Measurements from ENCODE around the gene ERG28.

ERG28 gene

GRCh38 chr14:75648066-75648838, 12.4 kb downstream of the ERG28 start (continued):
- TF ChIP-seq SP3 (tag by site-specific recombination; IDR thresholded peaks at IDR 0.05) (no peak), WT1 (tag by site-specific recombination; IDR thresholded peaks at IDR 0.05) (no peak), ZSCAN16 (tag by site-specific recombination; IDR thresholded peaks at IDR 0.05) (no peak), TCF7L2 (IDR thresholded peaks at IDR 0.05; ENCODE audit: borderline replicate concordance, low read depth, low read length) (no peak), TSHZ1 (tag by site-specific recombination; IDR thresholded peaks at IDR 0.05; ENCODE audit: borderline replicate concordance) (peak; percentile 42; the same call in 1 of the 2 replicates), ZNF350 (tag by site-specific recombination; IDR thresholded peaks at IDR 0.05) (no peak), ZNF16 (tag by site-specific recombination; IDR thresholded peaks at IDR 0.05; ENCODE audit: low read depth) (no peak), YY2 (tag by site-specific recombination; IDR thresholded peaks at IDR 0.05) (no peak), ZXDB (tag by site-specific recombination; IDR thresholded peaks at IDR 0.05) (peak; percentile 66), ZNF37A (tag by site-specific recombination; IDR thresholded peaks at IDR 0.05) (no peak), ZNF521 (tag by site-specific recombination; IDR thresholded peaks at IDR 0.05) (no peak)
- TF ChIP-seq, protein P1, sequence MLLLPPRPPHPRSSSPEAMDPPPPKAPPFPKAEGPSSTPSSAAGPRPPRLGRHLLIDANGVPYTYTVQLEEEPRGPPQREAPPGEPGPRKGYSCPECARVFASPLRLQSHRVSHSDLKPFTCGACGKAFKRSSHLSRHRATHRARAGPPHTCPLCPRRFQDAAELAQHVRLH (tag by site-specific recombination; IDR thresholded peaks at IDR 0.05) = 0 out of 2 replicates have a peak, but pooled peaks have one; percentile 14
- TF ChIP-seq, protein P2, sequence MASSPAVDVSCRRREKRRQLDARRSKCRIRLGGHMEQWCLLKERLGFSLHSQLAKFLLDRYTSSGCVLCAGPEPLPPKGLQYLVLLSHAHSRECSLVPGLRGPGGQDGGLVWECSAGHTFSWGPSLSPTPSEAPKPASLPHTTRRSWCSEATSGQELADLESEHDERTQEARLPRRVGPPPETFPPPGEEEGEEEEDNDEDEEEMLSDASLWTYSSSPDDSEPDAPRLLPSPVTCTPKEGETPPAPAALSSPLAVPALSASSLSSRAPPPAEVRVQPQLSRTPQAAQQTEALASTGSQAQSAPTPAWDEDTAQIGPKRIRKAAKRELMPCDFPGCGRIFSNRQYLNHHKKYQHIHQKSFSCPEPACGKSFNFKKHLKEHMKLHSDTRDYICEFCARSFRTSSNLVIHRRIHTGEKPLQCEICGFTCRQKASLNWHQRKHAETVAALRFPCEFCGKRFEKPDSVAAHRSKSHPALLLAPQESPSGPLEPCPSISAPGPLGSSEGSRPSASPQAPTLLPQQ (tag by site-specific recombination; IDR thresholded peaks at IDR 0.05) = peak; percentile 96
- TF ChIP-seq, protein P3, sequence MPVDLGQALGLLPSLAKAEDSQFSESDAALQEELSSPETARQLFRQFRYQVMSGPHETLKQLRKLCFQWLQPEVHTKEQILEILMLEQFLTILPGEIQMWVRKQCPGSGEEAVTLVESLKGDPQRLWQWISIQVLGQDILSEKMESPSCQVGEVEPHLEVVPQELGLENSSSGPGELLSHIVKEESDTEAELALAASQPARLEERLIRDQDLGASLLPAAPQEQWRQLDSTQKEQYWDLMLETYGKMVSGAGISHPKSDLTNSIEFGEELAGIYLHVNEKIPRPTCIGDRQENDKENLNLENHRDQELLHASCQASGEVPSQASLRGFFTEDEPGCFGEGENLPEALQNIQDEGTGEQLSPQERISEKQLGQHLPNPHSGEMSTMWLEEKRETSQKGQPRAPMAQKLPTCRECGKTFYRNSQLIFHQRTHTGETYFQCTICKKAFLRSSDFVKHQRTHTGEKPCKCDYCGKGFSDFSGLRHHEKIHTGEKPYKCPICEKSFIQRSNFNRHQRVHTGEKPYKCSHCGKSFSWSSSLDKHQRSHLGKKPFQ (tag by site-specific recombination; IDR thresholded peaks at IDR 0.05) = no peak

DNA sequence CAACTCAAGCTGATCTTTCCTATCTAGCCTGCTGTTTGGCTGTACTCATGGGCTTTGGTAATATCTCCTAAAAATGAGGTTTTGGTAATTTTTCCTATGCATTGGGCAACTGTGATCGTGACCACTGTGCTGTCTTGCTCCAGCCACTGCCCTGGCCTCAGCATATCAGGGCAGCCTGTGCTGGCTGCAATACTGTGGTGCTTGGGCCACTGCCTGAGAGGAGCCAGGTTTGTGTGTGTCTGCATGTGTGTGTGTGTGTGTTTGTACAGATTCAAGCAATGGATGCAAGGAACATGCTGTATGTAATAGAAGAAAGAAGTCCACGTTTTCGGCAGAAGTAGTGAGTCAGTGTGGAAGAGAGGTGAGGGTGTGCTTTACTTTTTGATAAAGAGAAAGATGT, 13.0 kb downstream of the ERG28 start:
- H3K4me1 ChIP-seq (ENCODE audit: control insufficient read depth, insufficient read depth, low read length) = peaks cover 13% of the 10 kb centered on the region
- ChIA-PET POLR2A (no interaction called here), CTCF (interaction anchor here (1.0 to 2.7 kb wide), 2 partner anchors 8 to 70 kb away, joined by 4 to 13 read pairs; partner anchors contain the start of gene FLVCR2)
- no peak overlapping the region for H3K27ac ChIP-seq (ENCODE audit: extremely low read depth, low read depth, low read length)
- TF ChIP-seq BCL11A (tag by site-specific recombination; IDR thresholded peaks at IDR 0.05; ENCODE audit: low read depth) = no peak
- TF ChIP-seq ZNF175 (tag by site-specific recombination; IDR thresholded peaks at IDR 0.05) = no peak
- no peak for TF ChIP-seq ZNF48 (tag by site-specific recombination; IDR thresholded peaks at IDR 0.05)
- TF ChIP-seq ZFP69B (tag by site-specific recombination; IDR thresholded peaks at IDR 0.05) = no peak
- no peak for TF ChIP-seq ZNF148 (tag by site-specific recombination; IDR thresholded peaks at IDR 0.05; ENCODE audit: borderline replicate concordance)
- no peak for TF ChIP-seq MZF1 (tag by site-specific recombination; IDR thresholded peaks at IDR 0.05; ENCODE audit: borderline replicate concordance)
- TF ChIP-seq, protein P4, sequence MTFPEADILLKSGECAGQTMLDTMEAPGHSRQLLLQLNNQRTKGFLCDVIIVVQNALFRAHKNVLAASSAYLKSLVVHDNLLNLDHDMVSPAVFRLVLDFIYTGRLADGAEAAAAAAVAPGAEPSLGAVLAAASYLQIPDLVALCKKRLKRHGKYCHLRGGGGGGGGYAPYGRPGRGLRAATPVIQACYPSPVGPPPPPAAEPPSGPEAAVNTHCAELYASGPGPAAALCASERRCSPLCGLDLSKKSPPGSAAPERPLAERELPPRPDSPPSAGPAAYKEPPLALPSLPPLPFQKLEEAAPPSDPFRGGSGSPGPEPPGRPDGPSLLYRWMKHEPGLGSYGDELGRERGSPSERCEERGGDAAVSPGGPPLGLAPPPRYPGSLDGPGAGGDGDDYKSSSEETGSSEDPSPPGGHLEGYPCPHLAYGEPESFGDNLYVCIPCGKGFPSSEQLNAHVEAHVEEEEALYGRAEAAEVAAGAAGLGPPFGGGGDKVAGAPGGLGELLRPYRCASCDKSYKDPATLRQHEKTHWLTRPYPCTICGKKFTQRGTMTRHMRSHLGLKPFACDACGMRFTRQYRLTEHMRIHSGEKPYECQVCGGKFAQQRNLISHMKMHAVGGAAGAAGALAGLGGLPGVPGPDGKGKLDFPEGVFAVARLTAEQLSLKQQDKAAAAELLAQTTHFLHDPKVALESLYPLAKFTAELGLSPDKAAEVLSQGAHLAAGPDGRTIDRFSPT (tag by site-specific recombination; IDR thresholded peaks at IDR 0.05) = no peak
- H3K9me3 ChIP-seq (ENCODE audit: control insufficient read depth, insufficient read depth, low read depth, low read length) = no peaks in the 10 kb centered on the region
- peaks cover 12 to 35% of the 10 kb centered on the region in 2 experiments for H3K36me3 ChIP-seq (ENCODE audit: control insufficient read depth in 2 of 2, insufficient read depth in 1 of 2, low read length in 2 of 2)
- no peak overlapping the region for H3K4me3 ChIP-seq (ENCODE audit: low read depth, low read length)

Data from HEK293 (cell line).